T-helper 22 cell (primary cell): ENCODE measurements around the gene KRTAP5-4.
A peak's percentile ranks its signal among the peaks of the same experiment; 100 is the strongest.
"Not testable (repeated sequence)": the region's sequence is repeated elsewhere in the genome, so short reads cannot be mapped to it uniquely, and the experiment has no call there.

ENCODE experiments used
- DNase-seq: peaks from one replicate; pipeline ENCODE4 v3.0.0-alpha.2; 2020; ENCODE audit warnings: low read depth

Gene KRTAP5-4

GRCh38 chr11:1600626-1601025 lies 21.3 kb downstream of the KRTAP5-4 start:
- no peak for DNase-seq

GRCh38 chr11:1598816-1599215 lies 23.1 kb downstream of the KRTAP5-4 start:
- no peak for DNase-seq

- DNase-seq = not testable (repeated sequence)
These were observed 23.5 kb downstream of the KRTAP5-4 start for GRCh38 chr11:1598406-1598805.

GRCh38 chr11:1597994-1598380 lies 24.0 kb downstream of the KRTAP5-4 start, which contains the start of gene KRTAP5-2:
TSS of gene KRTAP5-2 (minus strand) at chr11:1598294. CDS start at chr11:1598250, 44 bp downstream.
- DNase-seq = no peak

- DNase-seq = no peak
These were observed 24.5 kb downstream of the KRTAP5-4 start for GRCh38 chr11:1597331-1597993.

- DNase-seq = not testable (repeated sequence)
These were observed 25.3 kb downstream of the KRTAP5-4 start for GRCh38 chr11:1596576-1597121.

GRCh38 chr11:1595994-1596575 lies 25.9 kb downstream of the KRTAP5-4 start:
- not testable (repeated sequence) for DNase-seq

- no peak for DNase-seq
These were observed 29.3 kb downstream of the KRTAP5-4 start for GRCh38 chr11:1592628-1593027.

- DNase-seq = no peak
These were observed 31.9 kb downstream of the KRTAP5-4 start for GRCh38 chr11:1589996-1590395.

GRCh38 chr11:1589191-1589963 lies 32.6 kb downstream of the KRTAP5-4 start:
- DNase-seq = not testable (repeated sequence)

GRCh38 chr11:1586699-1587098 lies 35.2 kb downstream of the KRTAP5-4 start:
- DNase-seq = no peak

- DNase-seq = not testable (repeated sequence)
These were observed 37.1 kb downstream of the KRTAP5-4 start, which contains the start of gene KRTAP5-1 for GRCh38 chr11:1584661-1585370. TSS of gene KRTAP5-1 (minus strand) at chr11:1585283. CDS start at chr11:1585249, 34 bp downstream.

- DNase-seq = not testable (repeated sequence)
These were observed 39.0 kb downstream of the KRTAP5-4 start for GRCh38 chr11:1582909-1583308.

- no peak for DNase-seq
These were observed 40.0 kb downstream of the KRTAP5-4 start for GRCh38 chr11:1581976-1582375.

GRCh38 chr11:1576825-1577224 lies 45.1 kb downstream of the KRTAP5-4 start:
- no peak for DNase-seq

GRCh38 chr11:1575756-1576155 lies 46.2 kb downstream of the KRTAP5-4 start:
- not testable (repeated sequence) for DNase-seq

GRCh38 chr11:1574933-1575242 lies 47.0 kb downstream of the KRTAP5-4 start:
- DNase-seq = no peak

GRCh38 chr11:1574238-1574932 lies 47.6 kb downstream of the KRTAP5-4 start:
- DNase-seq = peak; percentile 42

GRCh38 chr11:1573903-1574237 lies 48.1 kb downstream of the KRTAP5-4 start:
- no peak for DNase-seq

- peak; percentile 34 for DNase-seq
These were observed 48.6 kb downstream of the KRTAP5-4 start for GRCh38 chr11:1573077-1573902.
